Endodermal cell (in vitro differentiated cells): ENCODE measurements around the gene ADGRB2. TPM values are rescaled to one million over a fixed set of nuclear protein-coding genes. Genes with fewer than 3 reads are reported as not detected.

ENCODE experiments used
- DNase-seq: peaks from one replicate; pipeline ENCODE4 v3.0.0-alpha.2; 2017
- H3K27ac ChIP-seq: 2 replicates; pipeline ENCODE4 v1.5.1; 2013; ENCODE audit warnings: mild to moderate bottlenecking, low read depth, low read length, moderate library complexity
- H3K27me3 ChIP-seq: 2 replicates; pipeline ENCODE4 v1.6.1; 2013; ENCODE audit warnings: mild to moderate bottlenecking, low read length, moderate library complexity; ENCODE audit not compliant: insufficient read depth, control insufficient read depth, poor library complexity, severe bottlenecking
- H3K36me3 ChIP-seq: 2 replicates; pipeline ENCODE4 v1.7.0; 2013; ENCODE audit warnings: mild to moderate bottlenecking, low read length, moderate library complexity; ENCODE audit not compliant: control insufficient read depth, insufficient read depth
- H3K4me1 ChIP-seq: one replicate; pipeline ENCODE4 v1.7.0; 2013; ENCODE audit warnings: low read length; ENCODE audit not compliant: control insufficient read depth, insufficient read depth
- H3K4me3 ChIP-seq: 2 replicates; pipeline ENCODE4 v1.5.1; 2013; ENCODE audit warnings: mild to moderate bottlenecking, low read length, moderate library complexity
- H3K9ac ChIP-seq: 2 replicates; pipeline ENCODE4 v1.6.1; 2013; ENCODE audit warnings: mild to moderate bottlenecking, low read length, moderate library complexity; ENCODE audit not compliant: poor library complexity, severe bottlenecking; ENCODE audit errors: extremely low read depth
- H3K9me3 ChIP-seq: 2 replicates; pipeline ENCODE4 v1.6.1; 2013; ENCODE audit warnings: mild to moderate bottlenecking, low read length, moderate library complexity; ENCODE audit not compliant: control insufficient read depth
- H3K27ac Mint-ChIP-seq: 2 replicates; pipeline ENCODE4 v1.8.0; 2020; ENCODE audit warnings: mixed read lengths
- H3K27me3 Mint-ChIP-seq: 2 replicates; pipeline ENCODE4 v1.8.0; 2021; ENCODE audit warnings: mild to moderate bottlenecking, mixed read lengths; ENCODE audit not compliant: insufficient read depth
- H3K36me3 Mint-ChIP-seq: 2 replicates; pipeline ENCODE4 v1.8.0; 2020; ENCODE audit warnings: low read depth, mixed read lengths
- H3K4me1 Mint-ChIP-seq: 2 replicates; pipeline ENCODE4 v1.8.0; 2020; ENCODE audit warnings: mixed read lengths
- H3K4me3 Mint-ChIP-seq: 2 replicates; pipeline ENCODE4 v1.8.0; 2020; ENCODE audit warnings: mild to moderate bottlenecking, moderate library complexity, mixed read lengths
- H3K9me3 Mint-ChIP-seq: 2 replicates; pipeline ENCODE4 v1.8.0; 2020; ENCODE audit warnings: mild to moderate bottlenecking, mixed read lengths
- CTCF ChIP-seq: fragments of 200-600 bp; sonication (generic); conservative IDR thresholded peaks from 2 replicates; pipeline ENCODE4 v1.5.0; 2021; ENCODE audit warnings: antibody characterized with exemption, mild to moderate bottlenecking
- WGBS, 2 experiments: methylation state at CpG; one replicate each; pipeline versions ENCODE4 v1.1.5 to v1.1.7; 2013; ENCODE audit warnings: missing lambda C conversion rate in 2 of 2, mixed read lengths in 1 of 2; ENCODE audit not compliant: insufficient coverage in 1 of 2, insufficient read length in 1 of 2; 5-methylcytosine and 5-hydroxymethylcytosine counted together
- total RNA-seq, 2 donors: library from RNA; stranded (reverse); fragmentation: NEBNext Ultra II Directional in 1 of 2; extraction: Animal tissue kit (Norgen Biotek cat#: 25700) in 1 of 2; gene quantifications; 2 replicates in 1 of 2; 3 replicates in 1 of 2; pipeline ENCODE4 v1.2.1, GENCODE V29; 2021

The ADGRB2 gene
- total RNA-seq, 2 donors from 2014 or later: 13.1 to 22.7 TPM

GRCh38 chr1:31706384-31707058, 57.6 kb downstream of the ADGRB2 start:
- H3K36me3 Mint-ChIP-seq: no peaks in the 10 kb centered on the region
- Histone ChIP-seq H3K36me3 (no peaks in the 10 kb centered on the region), H3K27me3 (peaks cover 12% of the 10 kb centered on the region), H3K9ac (no peak overlapping the region), H3K9me3 (no peaks in the 10 kb centered on the region), H3K27ac (no peak overlapping the region), H3K4me1 (peaks cover 11% of the 10 kb centered on the region), H3K4me3 (no peak overlapping the region)
- WGBS, 2 experiments: 89 to 90% methylated on average over 10 to 15 of the region's 15 CpGs
- no peaks in the 10 kb centered on the region for H3K9me3 Mint-ChIP-seq
- no peak overlapping the region for H3K4me3 Mint-ChIP-seq
- H3K27ac Mint-ChIP-seq: no peak overlapping the region
- no peak for TF ChIP-seq CTCF
- peaks cover 20% of the 10 kb centered on the region for H3K27me3 Mint-ChIP-seq
- peaks cover 20% of the 10 kb centered on the region for H3K4me1 Mint-ChIP-seq
- DNase-seq: no peak

GRCh38 chr1:31705080-31705866, 58.9 kb downstream of the ADGRB2 start:
- H3K9me3 Mint-ChIP-seq: no peaks in the 10 kb centered on the region
- Histone ChIP-seq H3K27ac (no peak overlapping the region), H3K4me1 (peaks cover 11% of the 10 kb centered on the region), H3K9ac (no peak overlapping the region), H3K4me3 (no peak overlapping the region), H3K36me3 (no peaks in the 10 kb centered on the region), H3K9me3 (no peaks in the 10 kb centered on the region), H3K27me3 (peaks cover 12% of the 10 kb centered on the region)
- peaks cover 20% of the 10 kb centered on the region for H3K27me3 Mint-ChIP-seq
- peak overlapping the region; percentile 52 for H3K4me3 Mint-ChIP-seq
- TF ChIP-seq CTCF: peak; percentile 31
- 65 to 66% methylated on average over 10 to 23 of the region's 23 CpGs for WGBS, 2 experiments
- H3K4me1 Mint-ChIP-seq: peaks cover 12% of the 10 kb centered on the region
- H3K36me3 Mint-ChIP-seq: no peaks in the 10 kb centered on the region
- DNase-seq: peak; percentile 88
- peak overlapping the region; percentile 37 for H3K27ac Mint-ChIP-seq

GRCh38 chr1:31704271-31705079, 59.7 kb downstream of the ADGRB2 start:
- Histone ChIP-seq H3K4me3 (peak overlapping the region; percentile 33), H3K27ac (no peak overlapping the region), H3K9me3 (no peaks in the 10 kb centered on the region), H3K27me3 (peaks cover 12% of the 10 kb centered on the region), H3K4me1 (peaks cover 11% of the 10 kb centered on the region), H3K36me3 (no peaks in the 10 kb centered on the region), H3K9ac (no peak overlapping the region)
- WGBS, 2 experiments: 40 to 53% methylated on average over 11 to 19 of the region's 19 CpGs
- Mint-ChIP-seq H3K27me3 (peaks cover 20% of the 10 kb centered on the region), H3K9me3 (no peaks in the 10 kb centered on the region), H3K4me1 (peaks cover 12% of the 10 kb centered on the region), H3K36me3 (no peaks in the 10 kb centered on the region), H3K4me3 (peak overlapping the region; percentile 52), H3K27ac (peak overlapping the region; percentile 37)
- no peak for TF ChIP-seq CTCF
- DNase-seq: peak; percentile 62
